ENCODE data around the gene TP53I13.
"Not testable (repeated sequence)": the region's sequence is repeated elsewhere in the genome, so short reads cannot be mapped to it uniquely, and the experiment has no call there.

Gene TP53I13, protein sequence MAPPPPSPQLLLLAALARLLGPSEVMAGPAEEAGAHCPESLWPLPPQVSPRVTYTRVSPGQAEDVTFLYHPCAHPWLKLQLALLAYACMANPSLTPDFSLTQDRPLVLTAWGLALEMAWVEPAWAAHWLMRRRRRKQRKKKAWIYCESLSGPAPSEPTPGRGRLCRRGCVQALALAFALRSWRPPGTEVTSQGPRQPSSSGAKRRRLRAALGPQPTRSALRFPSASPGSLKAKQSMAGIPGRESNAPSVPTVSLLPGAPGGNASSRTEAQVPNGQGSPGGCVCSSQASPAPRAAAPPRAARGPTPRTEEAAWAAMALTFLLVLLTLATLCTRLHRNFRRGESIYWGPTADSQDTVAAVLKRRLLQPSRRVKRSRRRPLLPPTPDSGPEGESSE

GRCh38 chr17:29568331-29569244, at the start of gene TP53I13:
TSS of gene TP53I13 (plus strand) at chr17:29568701. CDS start at chr17:29568759, 58 bp downstream.
- peak; percentile 88 for DNase-seq (ENCODE audit: low read depth)

DNA sequence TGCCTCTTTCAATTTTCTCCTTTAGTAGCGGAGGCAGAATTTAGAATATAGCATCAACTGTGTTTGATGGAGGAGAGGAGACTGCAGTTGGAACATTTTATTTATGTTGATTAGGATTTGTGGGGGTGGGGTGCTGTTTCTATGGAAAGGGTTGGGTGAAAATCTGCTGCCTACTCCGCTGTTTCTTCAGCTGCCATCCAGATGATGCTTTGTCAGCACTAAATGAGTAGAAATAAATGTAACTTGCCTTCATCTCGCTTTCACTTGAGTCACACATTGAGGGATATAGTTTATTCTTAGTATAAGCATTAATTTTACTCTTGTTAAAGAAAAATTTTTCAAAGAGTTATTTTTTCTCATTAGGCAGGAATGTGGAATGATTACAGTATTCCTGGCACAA, 43.8 kb upstream of the TP53I13 start:
- no peak for DNase-seq (ENCODE audit: low read depth)

DNA sequence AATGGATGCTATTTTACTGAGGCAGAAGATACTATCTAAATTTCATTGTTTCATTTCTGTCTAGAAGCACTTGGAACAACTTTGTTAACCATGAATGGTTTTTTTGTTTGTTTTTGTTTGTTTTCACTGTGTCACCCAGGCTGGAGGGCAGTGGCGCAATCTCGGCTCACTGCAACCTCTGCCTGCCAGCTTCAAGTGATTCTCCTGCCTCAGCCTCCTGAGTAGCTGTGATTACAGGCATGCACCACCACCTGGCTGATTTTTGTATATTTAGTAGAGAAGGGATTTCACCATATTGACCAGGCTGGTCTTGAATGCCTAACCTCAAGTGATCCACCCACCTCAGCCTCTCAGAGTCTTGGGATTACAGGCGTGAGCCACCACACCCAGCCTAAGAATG, 42.2 kb upstream of the TP53I13 start:
- no peak for DNase-seq (ENCODE audit: low read depth)

DNA sequence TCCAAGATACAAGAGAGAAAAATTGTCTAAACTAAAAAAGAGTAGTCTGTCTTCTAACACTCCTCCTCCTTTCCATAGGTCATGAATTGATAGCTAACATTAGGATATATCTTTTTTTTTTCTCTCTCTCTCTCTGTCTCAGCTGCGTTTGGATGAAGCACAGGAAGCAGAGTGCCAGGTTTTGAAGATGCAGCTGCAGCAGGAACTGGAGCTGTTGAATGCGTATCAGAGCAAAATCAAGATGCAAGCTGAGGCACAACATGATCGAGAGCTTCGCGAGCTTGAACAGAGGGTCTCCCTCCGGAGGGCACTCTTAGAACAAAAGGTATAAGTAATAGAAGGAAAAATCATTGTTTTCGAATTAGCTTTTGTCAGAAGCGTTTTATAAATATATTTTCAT, 34.5 kb upstream of the TP53I13 start:
- no peak for DNase-seq (ENCODE audit: low read depth)

DNA sequence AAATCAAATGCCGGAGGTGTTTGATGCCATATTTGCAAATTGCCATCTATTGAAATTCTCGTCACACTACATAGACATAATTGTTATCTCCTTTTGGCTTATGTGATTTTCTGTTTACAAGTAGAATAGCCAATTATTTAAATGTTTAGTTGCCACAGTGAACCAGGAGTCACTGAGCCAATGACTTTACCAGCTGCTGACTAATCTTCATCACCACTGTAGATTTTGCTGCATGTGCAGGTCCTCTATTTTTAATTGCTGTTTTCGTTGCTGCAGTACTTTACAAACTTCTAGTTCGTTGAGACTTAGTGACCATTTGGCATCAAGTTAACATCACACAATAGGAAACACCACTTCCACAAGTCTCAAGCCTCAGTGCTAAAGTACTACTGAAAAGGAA, 24.4 kb upstream of the TP53I13 start:
- no peak for DNase-seq (ENCODE audit: low read depth)

- DNase-seq (ENCODE audit: low read depth) = no peak
Measured at GRCh38 chr17:29546085-29546484, 22.4 kb upstream of the TP53I13 start.

DNA sequence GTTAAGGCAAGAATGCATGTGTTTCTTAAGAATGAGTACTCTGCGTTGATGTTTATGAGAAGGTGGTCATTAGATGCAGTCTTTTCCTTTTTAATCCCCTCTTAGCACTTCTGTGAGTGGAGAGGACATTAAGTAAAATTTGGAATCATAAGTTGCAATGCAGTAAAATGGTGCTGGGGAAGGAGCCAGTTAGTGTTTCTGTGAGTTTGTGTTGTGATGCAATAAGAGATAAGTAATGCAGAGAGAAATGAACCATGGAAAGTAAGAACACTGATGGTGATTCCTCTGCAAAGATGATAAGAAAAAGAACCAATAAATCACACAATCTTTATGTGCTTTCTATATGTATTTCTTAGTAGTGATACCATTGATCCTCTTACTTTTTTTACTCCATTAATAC, 21.7 kb upstream of the TP53I13 start:
- DNase-seq (ENCODE audit: low read depth) = no peak

DNA sequence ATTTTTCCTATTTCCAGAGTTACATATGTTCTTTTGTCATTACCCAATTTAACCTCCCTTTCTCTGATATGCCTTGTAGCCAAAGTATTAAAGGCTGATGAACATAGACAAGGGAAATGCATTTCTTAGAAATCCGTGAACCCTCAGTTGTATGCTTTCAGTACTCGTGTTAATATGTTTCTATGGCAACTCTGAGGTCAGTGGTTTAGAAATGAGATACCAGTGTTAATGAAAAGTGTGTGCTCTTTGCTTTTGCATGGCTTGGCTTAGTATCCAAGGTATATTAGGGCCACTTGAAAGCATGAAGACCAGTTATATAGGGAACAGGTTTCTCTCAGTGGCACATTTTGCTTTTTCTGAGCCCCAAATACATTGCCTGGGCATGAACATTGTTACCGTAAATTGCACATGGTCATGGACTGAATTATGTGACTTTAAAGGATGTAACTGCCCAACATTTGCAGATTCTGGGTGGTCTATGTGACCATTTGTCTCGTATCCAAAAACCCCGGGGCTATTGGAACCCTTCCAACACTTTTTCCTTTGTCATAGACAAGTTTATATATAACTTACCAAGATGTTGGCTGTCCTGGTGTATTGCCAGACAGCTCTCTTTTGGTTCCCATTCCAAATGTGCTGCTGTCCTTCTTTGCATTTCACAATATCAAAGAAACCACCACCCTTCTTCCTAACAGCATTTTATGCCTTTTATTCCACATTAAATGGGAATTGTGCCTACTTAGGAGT, 19.2 kb upstream of the TP53I13 start:
- DNase-seq (ENCODE audit: low read depth) = no peak

- DNase-seq (ENCODE audit: low read depth) = no peak
Measured at GRCh38 chr17:29555840-29556239, 12.7 kb upstream of the TP53I13 start.

DNA sequence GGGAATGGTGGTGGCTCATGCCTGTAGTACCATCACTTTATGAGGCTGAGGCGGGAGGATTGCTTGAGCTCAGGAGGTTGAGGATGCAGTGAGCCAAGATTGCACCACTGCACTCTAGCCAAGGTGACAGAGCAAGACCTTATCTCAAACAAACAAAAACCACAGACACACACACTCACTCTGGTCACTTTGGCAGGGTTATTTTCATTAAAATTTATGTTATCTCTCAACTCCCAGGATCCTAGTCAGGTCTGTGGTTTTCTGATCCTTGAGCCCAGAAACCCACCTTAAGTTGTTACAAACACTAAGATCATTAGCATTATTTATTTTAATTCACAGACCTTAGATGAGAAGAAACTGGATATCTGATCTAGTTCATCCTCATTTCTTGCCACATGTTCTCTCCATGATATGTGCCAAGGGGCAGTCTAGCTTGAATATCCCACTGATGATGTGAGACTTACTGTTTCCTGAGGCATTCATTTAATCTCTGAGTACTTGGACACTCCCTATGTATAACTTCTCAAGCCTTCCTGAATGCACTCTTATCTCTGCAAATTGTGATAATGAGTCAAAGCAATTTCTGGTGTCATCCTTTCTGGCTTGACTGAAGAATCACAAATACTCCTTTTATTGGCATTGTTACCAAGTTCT, 11.3 kb upstream of the TP53I13 start:
- DNase-seq (ENCODE audit: low read depth) = no peak

DNA sequence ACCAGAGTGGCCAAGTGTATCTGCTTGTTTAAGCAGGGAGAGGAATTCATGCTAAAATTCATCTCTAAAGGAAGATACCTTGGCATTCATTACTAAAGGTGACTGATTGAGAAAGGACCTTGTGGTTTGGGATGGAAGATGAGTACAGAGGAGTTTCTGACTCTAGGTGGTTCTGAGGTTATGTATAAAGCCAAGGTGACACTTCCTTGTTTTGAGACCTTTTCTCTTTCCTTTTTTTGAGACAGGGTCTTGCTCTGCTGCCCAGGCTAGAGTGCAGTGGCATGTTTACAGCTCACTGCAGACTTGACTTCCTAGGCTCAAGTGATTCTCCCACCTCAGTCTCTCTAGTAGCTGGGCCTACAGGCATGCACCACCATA, 10.8 kb upstream of the TP53I13 start:
- DNase-seq (ENCODE audit: low read depth) = no peak

DNA sequence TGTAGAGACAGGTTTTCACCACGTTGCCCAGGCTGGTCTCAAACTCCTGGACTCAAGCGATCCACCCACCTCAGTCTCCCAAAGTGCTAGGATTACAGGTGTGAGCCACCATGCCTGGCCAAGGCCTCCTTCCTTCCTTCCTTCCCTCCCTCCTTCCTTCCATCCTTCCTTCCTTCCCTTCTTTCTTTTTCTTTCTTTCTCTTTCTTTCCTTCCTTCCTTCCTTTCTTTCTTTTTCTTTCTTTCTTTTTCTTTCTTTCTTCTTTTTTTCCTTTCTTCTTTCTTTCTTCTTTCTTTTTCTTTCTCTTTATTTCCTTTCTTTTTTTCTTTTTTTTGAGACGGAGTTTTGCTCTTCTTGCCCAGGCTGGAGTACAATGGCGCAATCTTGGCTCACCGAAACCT, 10.4 kb upstream of the TP53I13 start:
- not testable (repeated sequence) for DNase-seq (ENCODE audit: low read depth)

DNA sequence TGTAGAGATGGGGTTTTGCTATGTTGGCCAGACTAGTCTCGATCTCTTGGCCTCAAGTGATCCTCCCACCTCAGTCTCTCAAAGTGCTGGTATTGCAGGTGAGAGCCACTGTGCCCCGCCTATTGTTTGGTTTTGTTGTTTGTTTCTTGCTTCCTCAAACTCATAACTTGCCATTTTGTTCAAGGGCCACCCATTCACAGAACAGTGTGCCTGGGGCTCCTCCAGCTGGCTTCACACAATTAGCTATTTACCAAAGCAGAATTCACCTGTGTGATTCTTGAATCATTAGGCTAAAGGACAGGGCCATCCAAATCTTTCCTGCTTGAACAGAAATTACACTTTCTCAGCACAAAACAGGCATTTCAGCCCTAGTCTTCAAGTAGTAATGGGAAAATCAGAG, 8.9 kb upstream of the TP53I13 start:
- no peak for DNase-seq (ENCODE audit: low read depth)

DNA sequence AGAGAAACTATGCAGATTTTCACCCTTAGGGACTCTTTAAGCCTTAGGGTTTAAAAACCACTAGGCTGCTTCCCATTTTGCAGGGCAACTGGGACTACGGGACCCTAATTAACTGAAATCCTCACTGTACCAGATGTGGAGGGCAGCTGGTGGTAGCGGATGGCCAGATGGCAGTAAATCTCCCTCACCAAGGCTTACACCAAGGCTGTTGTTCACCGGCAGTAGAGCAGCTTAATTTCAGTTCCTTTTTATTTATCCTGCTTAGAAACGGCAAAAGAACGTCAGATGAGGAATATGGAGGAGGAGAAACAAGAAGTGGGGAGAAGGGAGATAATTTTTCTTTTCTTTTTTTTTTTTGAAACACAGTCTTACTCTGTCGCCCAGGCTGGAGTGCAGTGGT, 8.2 kb upstream of the TP53I13 start:
- DNase-seq (ENCODE audit: low read depth) = no peak

DNA sequence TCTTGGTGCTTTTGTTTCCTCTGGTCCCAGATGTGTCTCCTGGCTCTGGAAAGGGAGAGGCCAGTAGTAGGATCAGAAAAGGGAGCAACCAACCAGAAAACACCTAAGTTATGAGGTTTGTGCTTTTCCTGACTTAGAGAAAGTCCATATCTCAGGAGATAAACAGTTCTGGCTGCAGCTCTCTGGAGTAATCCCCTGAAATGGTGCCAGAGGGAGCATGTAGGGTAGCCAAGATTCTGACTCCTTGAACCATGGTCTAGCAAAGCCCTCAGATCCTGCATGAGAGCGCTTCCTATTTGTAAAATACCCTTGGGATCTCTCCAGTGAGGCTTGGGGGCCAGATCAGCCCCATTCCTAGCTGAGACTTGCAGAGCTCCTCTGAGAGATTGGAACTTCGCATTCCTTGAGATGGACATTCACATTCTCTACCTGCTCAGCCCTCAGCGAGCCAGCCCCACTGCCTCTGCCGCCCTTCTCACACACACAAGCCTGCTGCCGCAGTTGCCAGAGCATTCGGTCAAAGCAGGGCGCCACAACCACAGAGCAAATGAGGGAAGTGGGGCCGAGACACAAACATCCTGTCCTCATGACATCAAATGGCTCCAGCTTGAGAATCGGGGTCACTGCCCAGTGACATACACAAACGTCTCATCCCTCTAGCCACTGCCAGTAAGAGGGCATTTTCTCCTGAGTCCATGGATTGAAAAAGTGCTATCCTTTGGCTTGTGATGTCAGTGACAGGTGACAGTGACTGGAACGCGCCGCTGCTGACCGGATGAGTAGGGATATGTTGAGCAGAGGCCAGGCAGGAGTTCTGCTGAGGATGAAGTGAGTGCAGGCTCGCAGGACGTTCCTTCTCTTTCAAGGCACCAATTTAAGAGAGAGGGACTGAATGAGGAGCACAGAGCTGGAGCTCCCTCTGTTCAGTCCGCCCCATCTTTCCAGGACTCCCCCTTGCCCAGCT, 6.7 kb upstream of the TP53I13 start:
- no peak for DNase-seq (ENCODE audit: low read depth)

GRCh38 chr17:29562615-29563014, 5.9 kb upstream of the TP53I13 start:
- DNase-seq (ENCODE audit: low read depth) = no peak

DNA sequence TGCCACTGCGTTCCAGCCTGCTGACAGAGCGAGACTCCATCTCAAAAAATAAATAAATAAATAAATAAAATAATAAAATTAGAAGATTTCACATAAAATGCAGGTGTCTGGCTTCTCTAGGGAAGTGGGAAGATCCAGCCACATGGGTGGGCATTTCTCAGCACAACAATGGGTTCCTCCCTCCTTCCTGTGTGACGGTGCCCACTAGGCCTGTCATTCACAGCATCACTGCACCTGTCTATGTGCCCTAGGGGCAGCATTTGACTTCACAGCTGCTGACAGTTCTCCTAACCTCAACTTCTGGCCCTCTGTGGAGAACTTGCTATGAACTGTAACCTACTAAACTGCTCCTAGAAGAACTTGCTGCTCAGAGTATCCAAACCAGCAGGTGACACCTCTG, 4.7 kb upstream of the TP53I13 start:
- DNase-seq (ENCODE audit: low read depth) = no peak

- DNase-seq (ENCODE audit: low read depth) = no peak
Measured at GRCh38 chr17:29565643-29566472, 2.6 kb upstream of the TP53I13 start.

- DNase-seq (ENCODE audit: low read depth) = no peak
Measured at GRCh38 chr17:29566473-29567303, 1.8 kb upstream of the TP53I13 start, which contains the start of gene ABHD15. TSS of gene ABHD15 (minus strand) at chr17:29567037. CDS start at chr17:29566966, 71 bp downstream.

All from activated T-cell treated with anti-CD3 and anti-CD28 coated beads for 24 hours (primary cell).